Bronchial epithelial cell (primary cell): ENCODE results near the gene PVALEF. TPM values are rescaled to one million over a fixed set of nuclear protein-coding genes. Genes with fewer than 3 reads are reported as not detected.

Experiments used
- DNase-seq: peaks from one replicate; pipeline ENCODE4 v3.0.0-alpha.2; 2010; ENCODE audit warnings: low read depth
- FAIRE-seq: peaks from 2 replicates; lab custom pipeline; 2011; peaks lifted over from hg19 to GRCh38; lab: Jason Lieb, UNC
- H3K27me3 ChIP-seq: 2 replicates; pipeline ENCODE4 v1.5.1; 2011; ENCODE audit warnings: low read length; ENCODE audit not compliant: control insufficient read depth, insufficient read depth
- H3K36me3 ChIP-seq: 2 replicates; pipeline ENCODE4 v1.5.1; 2011; ENCODE audit warnings: low read length; ENCODE audit not compliant: control insufficient read depth, insufficient read depth
- H3K4me3 ChIP-seq: 2 replicates; pipeline ENCODE4 v1.5.1; 2011; ENCODE audit warnings: mild to moderate bottlenecking, low read depth, low read length, control low read depth
- CTCF ChIP-seq: IDR thresholded peaks from 2 replicates; pipeline ENCODE4 v1.5.1; 2011; ENCODE audit warnings: mild to moderate bottlenecking, moderate library complexity, low read length, control low read depth, inconsistent platforms; ENCODE audit not compliant: insufficient read depth, severe bottlenecking
- total RNA-seq: library from RNA; depleted of rRNA; stranded (reverse); fragments of >200 nt; gene quantifications from 2 replicates; pipeline ENCODE4 v1.2.1, GENCODE V29; 2014

Gene PVALEF
- total RNA-seq, 1 donor from 2014 or later: not detected

GRCh38 chr17:81164371-81165245 lies 699 bp upstream of the PVALEF start:
- no peak for TF ChIP-seq CTCF
- DNase-seq (no peak), FAIRE-seq (no peak)
- peaks cover 27% of the 10 kb centered on the region for H3K27me3 ChIP-seq
- H3K36me3 ChIP-seq: no peaks in the 10 kb centered on the region
- H3K4me3 ChIP-seq: no peak overlapping the region

- no peaks in the 10 kb centered on the region for H3K36me3 ChIP-seq
- no peak for TF ChIP-seq CTCF
- DNase-seq: no peak
- FAIRE-seq: no peak
- H3K27me3 ChIP-seq: peaks cover 27% of the 10 kb centered on the region
- H3K4me3 ChIP-seq: no peak within 1 kb of the TSS
Observed at GRCh38 chr17:81166033-81166492, 756 bp downstream of the PVALEF start, which contains the start of gene AATK. Gene AATK (minus strand): TSS chr17:81166221. CDS start chr17:81165992, 229 bp downstream.

DNA sequence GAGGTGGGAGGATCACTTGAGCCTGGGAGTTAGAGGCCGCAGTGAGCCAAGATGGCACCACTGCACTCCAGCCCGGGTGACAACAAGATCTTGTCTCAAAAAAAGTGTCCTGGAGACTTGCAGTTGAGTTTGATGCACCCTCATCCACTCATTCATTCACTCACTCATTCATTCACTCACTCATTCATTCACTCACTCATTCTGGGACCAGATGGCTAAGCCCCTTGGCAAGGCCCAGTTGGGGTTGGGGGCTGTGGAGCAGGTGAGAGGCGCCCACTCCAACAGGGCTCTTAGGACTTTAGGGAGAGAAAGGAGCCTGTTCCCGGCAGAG lies 1.9 kb downstream of the PVALEF start:
- no peak for DNase-seq
- FAIRE-seq: no peak
- Histone ChIP-seq H3K4me3 (no peak overlapping the region), H3K27me3 (peaks cover 27% of the 10 kb centered on the region), H3K36me3 (no peaks in the 10 kb centered on the region)
- TF ChIP-seq CTCF: no peak

GRCh38 chr17:81167638-81168037 lies 2.3 kb downstream of the PVALEF start:
- Histone ChIP-seq H3K4me3 (no peak overlapping the region), H3K36me3 (no peaks in the 10 kb centered on the region), H3K27me3 (peaks cover 27% of the 10 kb centered on the region)
- no peak for TF ChIP-seq CTCF
- no peak for DNase-seq
- FAIRE-seq: no peak

DNA sequence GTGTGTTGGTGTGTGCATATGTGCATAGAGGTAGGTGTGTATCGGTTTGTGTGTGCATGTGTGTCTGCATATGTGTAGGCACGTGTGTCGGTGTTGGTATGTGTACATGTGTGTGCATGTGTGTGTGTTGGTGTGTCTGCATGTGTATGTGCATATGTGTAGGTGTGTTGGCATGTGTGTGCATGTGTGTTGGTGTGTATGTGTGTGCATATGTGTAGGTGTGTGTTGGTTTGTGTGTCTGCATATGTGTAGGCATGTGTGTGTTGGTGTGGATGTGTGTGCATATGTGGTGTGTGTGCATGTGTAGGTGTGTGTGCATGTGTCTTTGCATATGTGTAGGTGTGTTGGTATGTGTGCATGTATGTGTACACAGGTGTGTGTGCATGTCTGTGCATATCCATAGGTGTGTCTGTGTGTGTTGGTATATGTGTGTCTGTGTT lies 4.6 kb downstream of the PVALEF start:
- H3K4me3 ChIP-seq: no peak overlapping the region
- peak; percentile 99 for FAIRE-seq
- H3K27me3 ChIP-seq: peaks cover 19% of the 10 kb centered on the region
- H3K36me3 ChIP-seq: no peaks in the 10 kb centered on the region
- no peak for DNase-seq
- TF ChIP-seq CTCF: no peak
